NCI-H82 treated with DMSO at 0.1 percent for 48 hours (cell line): ENCODE data around the gene BTBD17.
A peak's percentile ranks its signal among the peaks of the same experiment; 100 is the strongest.

Experiments
- DNase-seq: peaks from one replicate; lab custom pipeline; 2025; ENCODE audit not compliant: unreplicated experiment; lab: John Stamatoyannopoulos, UW

BTBD17 gene

GRCh38 chr17:74336307-74336706 lies 25.4 kb downstream of the BTBD17 start:
- DNase-seq, result no peak

- DNase-seq, result no peak
Measured at GRCh38 chr17:74335529-74336062, 26.1 kb downstream of the BTBD17 start.

GRCh38 chr17:74334393-74335039 lies 27.2 kb downstream of the BTBD17 start:
- DNase-seq, result no peak

- DNase-seq, result peak; percentile 99
Measured at GRCh38 chr17:74332763-74333283, 28.8 kb downstream of the BTBD17 start.

GRCh38 chr17:74332017-74332650 lies 29.5 kb downstream of the BTBD17 start:
- DNase-seq, result no peak

- no peak for DNase-seq
Measured at GRCh38 chr17:74330446-74330845, 31.2 kb downstream of the BTBD17 start.

GRCh38 chr17:74329378-74329777 lies 32.3 kb downstream of the BTBD17 start:
- no peak for DNase-seq

GRCh38 chr17:74328487-74328886 lies 33.2 kb downstream of the BTBD17 start:
- DNase-seq, result no peak

- DNase-seq, result no peak
Measured at GRCh38 chr17:74326506-74326905, 35.2 kb downstream of the BTBD17 start.

- no peak for DNase-seq
Measured at GRCh38 chr17:74325743-74326379, 35.8 kb downstream of the BTBD17 start, which contains the start of gene KIF19. Gene KIF19 (plus strand): TSS chr17:74326226. CDS start chr17:74326350, 124 bp downstream.

- DNase-seq, result no peak
Measured at GRCh38 chr17:74325376-74325742, 36.3 kb downstream of the BTBD17 start.

- DNase-seq, result no peak
Measured at GRCh38 chr17:74324521-74324920, 37.1 kb downstream of the BTBD17 start.

GRCh38 chr17:74318391-74318790 lies 43.3 kb downstream of the BTBD17 start:
- no peak for DNase-seq

GRCh38 chr17:74317071-74317470 lies 44.6 kb downstream of the BTBD17 start:
- DNase-seq, result no peak

GRCh38 chr17:74316220-74316619 lies 45.4 kb downstream of the BTBD17 start:
- DNase-seq, result no peak

- no peak for DNase-seq
Measured at GRCh38 chr17:74314877-74315276, 46.8 kb downstream of the BTBD17 start.

GRCh38 chr17:74309902-74310301 lies 51.8 kb downstream of the BTBD17 start:
- no peak for DNase-seq

- no peak for DNase-seq
Measured at GRCh38 chr17:74307984-74308773, 53.5 kb downstream of the BTBD17 start.
